HG02938 (cell line): Measurements from ENCODE around the gene PPP1R11.
"Not testable (repeated sequence)": the region's sequence is repeated elsewhere in the genome, so short reads cannot be mapped to it uniquely, and the experiment has no call there.

Experiments
- ATAC-seq: cut with Tn5 transposase; IDR thresholded peaks from one replicate; pipeline ENCODE4 v1.9.1; 2021; ENCODE audit warnings: mild to moderate bottlenecking, moderate library complexity; ENCODE audit not compliant: unreplicated experiment

Gene PPP1R11

DNA sequence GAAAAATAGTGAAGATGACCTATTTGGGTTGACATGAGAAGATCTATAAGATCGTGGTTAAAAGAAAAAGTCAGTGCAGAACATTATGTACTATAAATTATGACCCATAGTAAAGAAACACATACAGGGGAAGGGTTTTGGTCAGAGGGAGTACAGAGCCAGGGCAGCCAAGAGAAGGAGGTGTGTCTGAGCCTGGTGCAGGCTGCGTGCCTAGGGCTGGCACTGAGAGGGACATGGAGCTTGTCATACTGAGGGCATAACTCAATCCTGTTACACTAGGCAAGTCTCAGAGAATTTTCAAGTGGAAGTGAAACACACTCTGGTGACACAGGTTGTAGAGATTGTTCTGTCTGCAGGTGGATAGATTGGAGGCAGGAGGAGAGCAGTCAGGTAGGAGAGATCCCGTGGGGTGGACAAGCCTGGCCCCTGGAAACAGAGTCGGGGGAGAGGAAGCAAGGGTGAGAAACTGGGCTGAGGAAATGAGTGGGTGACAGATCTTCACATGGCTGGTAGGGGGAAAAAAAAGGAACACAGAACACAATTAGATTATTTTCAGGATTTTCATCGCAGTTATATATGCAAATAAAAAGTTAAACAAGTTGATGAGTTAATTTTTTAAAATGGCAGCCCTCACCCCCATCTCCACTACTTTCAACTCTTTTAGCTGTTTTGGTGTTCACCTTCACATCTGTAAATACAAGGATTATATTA lies 27.1 kb downstream of the PPP1R11 start:
- ATAC-seq = no peak

DNA sequence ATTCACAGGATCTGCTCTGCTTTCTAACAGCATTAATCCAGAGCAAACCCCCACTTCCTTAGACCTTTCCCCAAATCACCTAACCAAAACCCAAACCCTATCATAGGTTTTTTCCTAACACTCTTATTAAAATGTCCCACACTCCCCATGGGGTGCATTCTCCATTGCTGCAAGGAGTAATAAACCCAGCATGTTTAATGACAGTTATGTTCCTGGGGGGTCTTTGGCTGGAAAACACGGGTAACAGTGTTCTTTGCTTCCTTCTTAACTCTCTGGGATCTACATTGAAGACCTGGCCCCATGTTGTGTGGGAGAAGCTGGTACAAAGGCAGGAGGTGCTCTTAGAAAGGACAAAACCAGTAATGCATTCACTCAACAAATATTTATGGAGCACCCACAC lies 29.8 kb downstream of the PPP1R11 start:
- ATAC-seq = no peak

DNA sequence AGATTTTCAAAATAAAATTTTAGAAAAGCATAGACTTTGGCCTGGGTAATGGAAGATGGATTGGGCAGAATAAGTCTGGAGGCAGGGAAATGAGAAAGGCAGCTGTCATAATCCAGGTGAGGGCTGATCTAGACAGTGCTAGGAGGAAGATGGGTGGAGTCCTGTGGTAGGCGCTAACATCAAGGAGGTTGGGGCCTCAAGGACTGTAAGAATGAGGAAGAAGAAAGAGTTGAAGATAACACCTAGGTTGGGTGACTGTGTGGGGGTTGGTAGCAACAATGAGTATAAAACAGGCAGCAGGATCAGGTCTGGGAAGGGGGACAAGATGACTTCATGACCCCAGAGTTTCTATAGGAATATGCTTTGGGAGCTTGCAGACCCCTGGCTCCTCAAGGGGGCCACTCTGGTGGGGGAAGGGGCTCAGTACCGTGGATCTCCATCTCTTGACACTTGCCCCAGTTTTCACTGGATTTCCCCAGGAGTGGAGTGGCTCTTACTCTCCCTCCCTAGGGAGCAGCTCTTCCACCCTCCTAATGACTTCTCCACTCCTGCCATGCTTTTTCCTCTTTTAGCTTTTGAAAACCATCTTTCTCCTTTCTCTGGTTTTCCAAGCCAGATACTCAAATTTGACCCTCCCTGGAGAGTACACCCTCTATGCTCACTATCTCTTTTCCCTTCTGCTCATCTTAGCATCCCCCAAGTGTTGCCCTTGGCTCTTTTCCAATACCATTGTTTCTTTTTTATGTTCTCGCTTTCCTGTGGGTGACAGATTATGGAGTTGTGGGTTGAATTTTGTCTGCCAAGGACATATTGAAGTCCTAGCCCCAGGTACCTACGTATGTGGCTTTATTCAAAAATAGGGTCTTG lies 31.1 kb downstream of the PPP1R11 start:
- no peak for ATAC-seq

DNA sequence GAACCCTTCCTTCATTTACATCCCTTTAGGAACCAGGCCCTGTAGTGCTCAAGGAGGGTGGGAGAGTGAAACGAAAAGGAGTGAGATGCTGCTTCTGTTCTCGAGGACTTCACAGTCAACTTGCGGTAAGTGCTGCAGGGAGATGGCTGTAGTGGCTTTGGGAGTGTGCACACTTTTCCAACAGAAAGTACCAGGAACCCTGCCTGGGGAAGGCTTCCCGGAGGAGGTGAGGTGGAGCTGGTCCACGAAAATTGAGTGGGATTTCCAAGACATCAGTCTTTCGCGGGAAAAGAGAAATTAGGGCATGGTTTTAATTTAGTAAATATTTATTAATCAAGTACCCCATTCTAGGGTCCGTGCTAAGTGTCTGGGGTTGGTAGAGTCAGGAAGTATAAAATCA lies 33.2 kb downstream of the PPP1R11 start:
- no peak for ATAC-seq

DNA sequence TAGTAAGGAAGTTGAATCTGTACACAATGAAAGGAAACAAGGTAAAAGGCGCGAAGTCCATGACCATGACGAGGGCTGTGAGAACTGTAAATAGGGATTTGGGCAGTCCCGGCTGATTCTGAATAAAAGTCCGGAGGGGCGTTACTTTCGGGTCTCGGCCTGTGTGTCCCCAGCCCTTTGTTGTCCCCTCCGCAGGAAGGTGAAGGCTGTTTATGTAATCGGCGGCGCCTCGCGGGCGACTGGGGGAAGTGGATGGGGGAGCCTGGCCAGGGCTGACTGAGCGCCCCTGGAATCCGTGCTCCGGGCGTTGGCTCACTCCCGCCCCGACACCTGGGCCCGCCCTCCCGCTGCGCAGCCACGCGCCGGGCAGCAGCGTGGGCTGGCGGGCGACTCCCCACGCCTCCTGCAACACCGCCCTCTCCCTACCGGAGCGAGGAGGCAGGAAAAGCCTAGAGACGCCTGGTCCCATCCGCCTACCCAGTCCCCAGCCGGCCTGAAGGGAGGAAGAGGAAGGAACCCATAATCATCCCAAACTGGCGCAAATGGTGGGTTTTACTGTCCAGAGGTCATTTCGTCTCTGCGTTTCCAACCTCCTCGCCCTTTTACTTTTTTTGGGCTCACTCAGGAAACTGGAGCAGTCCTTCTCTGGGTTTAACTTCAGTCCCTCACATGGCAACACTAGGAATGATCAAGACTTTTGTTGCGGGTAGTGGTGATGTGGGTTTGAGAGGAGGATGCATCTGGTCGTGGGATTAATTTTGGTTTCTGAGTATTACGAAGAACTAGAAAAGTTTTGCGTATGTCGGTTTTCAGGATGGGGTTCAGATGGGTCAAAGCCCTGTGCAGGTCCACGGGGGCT lies 33.8 kb downstream of the PPP1R11 start:
- ATAC-seq = no peak

DNA sequence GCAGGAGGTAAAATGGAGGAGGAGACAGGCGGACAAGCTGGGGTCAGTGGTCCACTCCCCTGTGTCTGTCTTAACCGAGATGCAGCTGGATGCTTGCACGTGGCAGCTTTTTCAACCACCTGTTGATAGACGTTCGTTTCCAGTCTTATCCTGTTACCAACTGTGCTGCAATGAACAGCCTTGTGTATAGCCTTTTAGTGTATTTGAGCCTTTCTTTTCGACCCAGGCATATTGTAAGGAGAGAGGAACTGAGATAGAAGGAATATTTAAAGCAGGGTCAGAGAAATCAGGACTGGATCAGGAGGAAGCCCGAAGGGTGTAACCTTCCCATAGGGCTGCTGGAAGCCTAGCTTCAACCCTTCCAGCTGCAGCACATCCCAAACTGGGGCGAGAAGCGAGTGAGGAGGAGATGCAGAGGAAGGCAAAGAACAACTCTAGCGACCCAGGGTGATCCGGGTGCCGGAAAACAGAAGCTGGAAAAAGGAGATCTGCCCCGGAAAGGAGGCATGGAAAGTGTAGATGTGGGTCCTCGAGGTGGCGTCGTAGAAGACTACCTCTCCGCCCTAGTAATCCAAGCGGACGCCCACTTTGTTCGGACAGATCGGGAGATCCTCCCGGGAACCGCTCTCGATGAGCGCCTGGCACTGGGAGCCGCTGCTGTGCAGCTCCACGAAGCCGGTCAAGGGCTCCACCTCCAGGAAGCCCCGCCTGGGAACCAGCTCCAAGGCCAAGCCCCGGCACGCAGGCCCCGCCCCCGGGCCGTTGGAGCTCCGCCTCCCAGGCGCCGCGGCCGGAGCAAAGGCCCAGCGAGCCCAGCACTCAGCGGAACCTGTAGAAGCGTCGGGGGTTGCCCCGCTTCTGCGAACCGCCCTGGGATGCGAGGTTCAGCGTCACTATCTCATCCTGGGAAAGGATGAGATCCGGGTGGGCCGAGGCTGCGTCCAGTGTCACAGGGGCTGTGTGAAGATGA lies 34.7 kb downstream of the PPP1R11 start:
- no peak for ATAC-seq

DNA sequence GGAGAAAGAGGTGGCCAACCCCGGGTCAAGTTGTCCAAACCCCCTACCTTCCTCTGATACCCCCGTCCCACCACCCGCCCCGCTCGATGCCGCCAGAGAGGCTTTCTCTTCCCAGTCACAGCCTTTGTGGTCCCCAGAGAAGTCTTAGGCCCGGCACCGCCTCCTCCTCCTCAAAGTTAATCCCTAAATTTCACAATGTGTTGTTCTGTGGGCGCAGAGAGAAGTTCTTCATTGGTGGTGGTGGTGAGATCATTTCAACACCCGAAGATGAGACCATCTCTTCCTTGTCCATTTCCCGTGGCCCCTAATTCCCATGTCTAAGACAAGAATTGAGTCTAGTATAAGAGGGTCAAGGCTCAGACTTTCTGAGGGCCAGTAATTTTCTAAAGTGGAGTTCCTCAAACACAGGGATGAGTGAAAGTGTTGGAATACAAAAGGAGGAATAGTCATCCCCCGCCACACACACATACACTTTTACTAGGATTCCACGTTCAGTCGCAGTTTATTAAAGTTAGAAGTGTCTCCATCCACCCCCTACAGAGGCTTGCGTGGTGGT lies 35.5 kb downstream of the PPP1R11 start:
- no peak for ATAC-seq

DNA sequence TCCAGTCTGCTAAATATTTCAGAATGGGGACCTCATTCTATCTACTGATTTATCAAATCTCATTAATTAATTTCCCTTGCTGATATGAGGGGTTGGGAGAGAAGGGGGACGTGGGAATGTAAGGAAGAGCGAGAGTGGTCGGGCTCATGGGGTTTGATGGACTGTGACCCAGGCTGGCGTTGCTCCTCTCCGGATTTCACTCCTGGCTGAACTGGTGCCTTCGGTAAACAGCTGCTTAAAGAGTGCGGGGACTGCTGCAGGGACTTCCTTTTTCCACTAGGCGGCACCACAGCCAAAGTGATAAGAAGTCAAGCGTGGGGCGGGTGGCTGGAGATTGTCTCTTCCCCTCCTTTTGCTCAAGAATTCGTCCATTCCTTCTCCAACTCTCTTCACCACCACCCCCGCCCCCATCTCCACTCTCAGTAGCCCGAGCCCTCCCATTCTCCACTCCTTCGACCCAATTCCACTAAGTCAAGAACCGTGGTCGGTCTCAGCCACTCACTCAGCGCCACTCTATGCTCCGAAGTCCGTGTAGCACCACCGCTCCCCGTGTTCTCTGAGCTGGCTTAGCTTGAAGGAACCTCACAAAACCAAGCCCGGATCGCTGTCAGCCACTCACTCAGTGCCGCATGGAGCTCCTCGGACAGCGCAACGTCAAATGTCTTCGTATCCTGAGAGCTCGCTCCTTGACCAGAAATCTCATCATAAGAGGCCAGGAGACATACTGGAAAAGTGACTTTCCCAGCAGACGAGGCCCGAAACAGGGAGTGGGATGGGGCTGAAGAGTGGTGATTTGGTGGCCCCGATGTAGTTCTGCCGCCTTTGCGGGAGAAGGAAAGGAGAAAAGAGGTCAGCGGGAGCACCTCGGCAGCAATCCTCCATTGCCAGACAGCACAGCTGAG lies 36.2 kb downstream of the PPP1R11 start:
- peak; percentile 61 for ATAC-seq

DNA sequence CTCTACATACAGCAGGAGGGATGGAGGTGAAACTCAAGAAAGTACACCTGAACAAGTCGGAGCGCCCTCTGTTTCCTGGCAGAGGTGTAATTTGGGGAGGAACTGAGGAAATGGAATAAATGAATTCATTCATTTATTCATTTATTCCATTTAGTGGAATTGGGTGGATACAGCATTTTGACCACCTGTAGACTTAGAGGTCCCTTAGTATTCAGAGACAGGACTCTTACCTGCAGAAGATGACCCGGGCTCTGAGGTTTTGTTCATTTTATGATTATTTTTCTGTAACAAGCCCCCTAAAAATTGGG lies 36.8 kb downstream of the PPP1R11 start:
- no peak for ATAC-seq

DNA sequence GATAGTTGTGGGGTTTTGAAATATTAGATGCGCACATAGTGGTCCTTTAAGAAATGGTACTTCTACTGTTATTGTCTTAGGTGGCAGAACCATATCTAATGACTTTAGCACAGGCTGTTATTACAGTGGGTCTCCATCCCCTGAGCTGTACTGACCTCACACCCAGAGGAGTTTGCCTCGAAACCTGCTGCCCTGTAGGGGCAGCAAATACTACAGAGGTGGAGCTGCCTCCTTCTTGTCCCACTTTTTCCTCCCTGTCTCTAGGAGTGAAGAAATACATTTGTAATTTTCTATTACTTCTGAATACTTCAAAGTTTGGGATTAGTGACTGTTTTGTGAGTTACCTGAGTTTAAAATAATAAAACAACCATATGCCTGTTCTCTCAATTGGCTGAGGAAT lies 37.7 kb downstream of the PPP1R11 start:
- no peak for ATAC-seq

DNA sequence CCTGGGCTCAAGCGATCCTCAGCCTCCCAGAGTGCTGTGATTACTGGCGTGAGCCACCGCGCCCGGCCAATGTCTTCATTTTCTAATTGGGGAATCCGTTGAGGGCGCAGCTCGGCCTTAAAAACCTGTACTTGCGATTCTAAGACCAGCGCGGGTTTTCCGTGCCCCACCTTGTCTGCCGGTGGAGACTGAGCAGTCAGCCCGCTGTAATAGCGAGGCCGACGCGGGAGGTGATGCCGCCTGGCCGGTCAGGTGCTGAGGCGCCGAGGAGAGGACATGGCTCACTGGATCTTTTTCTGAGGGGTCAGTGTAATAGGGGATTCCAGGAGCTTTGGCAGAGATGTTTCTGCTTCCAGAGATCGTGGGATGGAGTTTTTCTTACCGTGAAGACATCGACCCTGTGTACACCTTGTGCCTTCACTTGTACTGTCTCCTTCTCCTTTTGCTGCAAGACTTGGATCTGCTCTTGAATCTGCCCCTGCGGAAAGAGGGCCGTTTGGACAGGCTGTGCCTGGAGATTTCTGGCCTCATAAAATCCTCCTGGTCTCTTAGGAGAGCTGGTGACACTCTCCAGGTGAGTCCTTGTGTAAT lies 44.4 kb downstream of the PPP1R11 start:
- ATAC-seq = no peak

DNA sequence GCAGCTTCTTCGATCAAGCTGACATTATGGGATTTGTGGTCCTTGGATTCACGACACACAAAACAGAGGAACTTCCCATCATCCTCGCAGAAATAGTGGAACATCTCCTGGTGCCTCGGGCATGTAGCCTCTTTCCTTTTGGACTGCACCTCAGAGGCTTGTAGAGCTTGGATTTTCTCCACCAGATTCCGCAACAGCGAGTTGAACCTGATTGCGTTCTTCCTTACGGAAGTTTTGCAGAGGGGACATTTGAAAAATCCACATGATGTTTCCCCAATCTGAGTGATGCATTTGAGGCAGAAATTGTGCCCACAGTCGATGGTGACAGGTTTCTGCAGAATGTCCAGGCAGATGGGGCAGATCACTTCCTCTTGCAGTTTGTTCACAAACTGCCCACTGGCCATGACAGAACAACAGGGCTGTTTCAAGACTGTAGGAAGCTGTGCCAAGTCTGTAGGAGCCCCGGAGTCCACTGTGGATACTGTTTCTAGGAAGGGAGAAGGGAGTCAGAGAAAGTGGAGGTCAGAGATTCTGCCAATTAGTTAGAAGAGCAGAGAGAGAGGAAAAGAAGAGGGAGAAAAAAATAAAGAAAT lies 45.5 kb downstream of the PPP1R11 start:
- no peak for ATAC-seq

DNA sequence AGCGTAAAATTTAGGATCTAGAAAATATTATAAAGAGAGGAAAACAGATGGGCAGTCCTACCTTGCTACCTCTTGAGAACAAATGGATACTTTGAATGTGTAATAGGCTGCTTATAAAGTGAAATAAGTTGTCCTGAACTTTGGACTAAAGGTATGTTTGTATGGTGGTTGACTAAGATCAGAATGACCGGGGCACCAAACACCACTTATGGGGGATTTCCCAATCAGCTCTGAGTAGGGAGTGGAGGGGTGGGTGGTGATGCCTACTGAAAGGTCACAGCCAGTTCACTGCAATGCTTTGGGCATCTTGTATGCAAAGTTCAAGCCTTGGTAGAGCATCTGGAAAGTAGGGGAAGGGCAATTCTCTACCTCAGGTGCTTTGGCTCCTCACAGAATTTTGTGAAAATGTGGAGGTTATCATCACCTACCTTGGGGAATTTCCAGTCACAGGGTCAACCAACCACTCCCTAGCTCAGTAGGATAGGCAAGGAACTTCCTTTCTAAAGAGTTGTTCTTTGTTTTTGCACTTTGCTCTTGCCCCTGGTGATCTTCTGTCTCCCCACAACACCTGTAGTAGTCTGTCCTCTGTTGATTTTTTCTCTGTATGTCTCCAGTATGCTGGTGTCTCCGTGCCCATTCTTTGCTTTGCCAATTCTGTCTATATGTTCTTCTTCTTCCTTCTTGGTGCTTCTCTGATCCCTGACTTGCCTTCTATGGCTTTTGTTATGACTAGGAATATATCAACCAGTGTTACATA lies 46.2 kb downstream of the PPP1R11 start, which contains the start of gene TRIM31:
TRIM31 (minus strand) TSS at position 88 of the 757 bp plus-strand sequence. CDS start 285 bp downstream, outside the sequence.
- no peak for ATAC-seq

DNA sequence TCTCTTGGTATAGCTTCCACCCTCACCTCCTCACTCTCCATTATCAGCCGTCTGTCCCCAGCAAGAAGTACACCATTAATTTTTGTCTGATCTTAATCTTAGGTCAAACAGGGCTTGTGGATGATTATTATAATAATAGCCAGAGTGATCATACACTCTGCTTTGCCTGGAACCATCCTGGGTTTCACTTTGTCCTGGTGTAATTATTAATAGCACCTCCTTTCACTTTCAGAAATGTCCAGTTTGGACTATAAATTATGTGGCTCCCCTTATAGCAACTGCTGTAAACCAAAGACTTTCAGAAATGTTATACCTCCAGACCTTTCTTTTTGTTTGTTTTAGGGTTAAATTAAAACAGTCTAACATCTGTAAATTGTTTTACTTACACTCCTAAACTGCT lies 46.8 kb downstream of the PPP1R11 start:
- no peak for ATAC-seq

DNA sequence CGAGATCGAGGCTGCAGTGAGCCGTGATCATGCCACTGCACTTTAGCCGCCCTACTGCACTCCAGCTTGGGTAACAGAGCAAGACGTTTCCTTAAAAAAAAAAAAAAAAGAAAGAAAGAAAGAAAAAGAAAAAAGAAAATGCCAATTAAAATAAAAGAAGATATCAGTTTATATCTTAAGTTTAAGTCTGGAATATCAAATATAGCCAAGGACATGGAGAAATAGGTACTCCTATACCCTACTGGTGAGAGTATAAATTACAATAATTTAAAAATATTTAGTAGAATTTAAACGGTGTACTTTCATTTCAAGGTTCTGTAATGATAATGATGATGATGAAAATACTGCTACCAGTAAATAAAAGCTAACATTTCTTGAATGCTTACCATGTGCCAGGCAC lies 49.7 kb downstream of the PPP1R11 start:
- ATAC-seq = no peak

DNA sequence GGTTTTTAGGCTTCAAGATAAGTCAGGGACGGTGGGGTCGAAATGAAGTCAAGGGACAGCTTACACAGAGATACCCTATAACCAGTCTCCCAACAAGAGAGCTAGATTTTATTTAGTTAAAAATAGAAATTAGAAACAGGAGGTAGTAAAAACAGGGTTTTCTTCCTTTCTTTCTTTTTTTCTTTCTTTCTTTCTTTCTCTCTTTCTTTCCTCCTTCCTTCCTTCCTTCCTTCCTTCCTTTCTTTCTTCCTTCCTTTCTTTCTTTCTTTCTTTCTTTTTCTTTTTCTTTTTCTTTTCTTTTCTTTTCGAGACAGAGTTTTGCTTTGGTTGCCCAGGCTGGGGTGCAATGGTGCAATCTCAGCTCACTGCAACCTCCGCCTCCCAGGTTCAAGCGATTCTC lies 51.7 kb downstream of the PPP1R11 start:
- ATAC-seq = not testable (repeated sequence)
